Dendritic cell treated with granulocyte-macrophage colony-stimulating factor and Interleukin-4, amounts not matched to agents 40 ng/mL and 50 ng/mL, for 4 days (primary cell): ENCODE results near the gene AMPD2.

Experiments
- H3K27ac Mint-ChIP-seq: one replicate; pipeline ENCODE4 v1.8.0; 2022; ENCODE audit warnings: mild to moderate bottlenecking, mixed read lengths
- H3K27me3 Mint-ChIP-seq: one replicate; pipeline ENCODE4 v1.8.0; 2022; ENCODE audit warnings: mild to moderate bottlenecking, mixed read lengths
- H3K36me3 Mint-ChIP-seq: one replicate; pipeline ENCODE4 v1.8.0; 2022; ENCODE audit warnings: low read depth, mixed read lengths
- H3K4me1 Mint-ChIP-seq: one replicate; pipeline ENCODE4 v1.8.0; 2022; ENCODE audit warnings: low read depth, mixed read lengths
- H3K4me3 Mint-ChIP-seq: one replicate; pipeline ENCODE4 v1.8.0; 2022; ENCODE audit warnings: mild to moderate bottlenecking, moderate library complexity, mixed read lengths
- H3K9me3 Mint-ChIP-seq: one replicate; pipeline ENCODE4 v1.8.0; 2022; ENCODE audit warnings: mixed read lengths
- intact Hi-C: fragments of 100-400 bp; cut with micrococcal nuclease; formaldehyde crosslinking; loops from one replicate; pipeline ENCODE4 v1.15.0; 2022

Gene AMPD2

DNA sequence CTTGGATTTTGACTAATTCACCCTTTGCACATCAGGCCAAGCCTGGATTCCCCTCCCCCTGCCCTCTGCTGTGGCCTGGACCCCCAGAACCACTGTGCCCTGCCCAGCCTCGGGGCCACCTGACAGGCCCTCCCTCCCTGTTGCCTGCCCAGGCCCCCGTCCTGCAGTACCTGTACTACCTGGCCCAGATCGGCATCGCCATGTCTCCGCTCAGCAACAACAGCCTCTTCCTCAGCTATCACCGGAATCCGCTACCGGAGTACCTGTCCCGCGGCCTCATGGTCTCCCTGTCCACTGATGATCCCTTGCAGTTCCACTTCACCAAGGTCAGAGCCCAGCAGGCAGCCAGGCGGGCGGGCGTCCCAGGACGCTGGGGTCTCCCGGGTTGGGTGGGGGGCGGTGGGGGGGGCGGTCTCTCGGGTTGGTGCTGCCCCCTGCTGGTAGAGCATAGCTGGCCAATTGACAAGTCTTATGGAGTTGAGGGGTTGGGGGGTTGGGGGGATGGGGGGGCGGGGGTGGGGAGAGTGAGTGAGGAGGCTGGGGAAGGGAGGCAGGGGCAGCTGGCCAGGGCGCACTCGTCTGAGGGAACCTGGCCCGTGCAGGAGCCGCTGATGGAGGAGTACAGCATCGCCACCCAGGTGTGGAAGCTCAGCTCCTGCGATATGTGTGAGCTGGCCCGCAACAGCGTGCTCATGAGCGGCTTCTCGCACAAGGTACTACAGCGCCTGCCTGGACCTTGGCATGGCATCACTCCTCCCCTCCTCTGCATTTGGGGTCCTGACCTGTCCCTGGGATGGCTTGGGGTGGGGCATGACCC lies 10.7 kb downstream of the AMPD2 start:
- no peak overlapping the region for H3K4me3 Mint-ChIP-seq
- H3K36me3 Mint-ChIP-seq = peaks cover 78% of the 10 kb centered on the region
- no peak overlapping the region for H3K27ac Mint-ChIP-seq
- intact Hi-C loops = no loop called here
- no peaks in the 10 kb centered on the region for H3K27me3 Mint-ChIP-seq
- H3K9me3 Mint-ChIP-seq = no peaks in the 10 kb centered on the region
- peaks cover 33% of the 10 kb centered on the region for H3K4me1 Mint-ChIP-seq

- no peak overlapping the region for H3K4me3 Mint-ChIP-seq
- H3K27ac Mint-ChIP-seq = no peak overlapping the region
- intact Hi-C loops = no loop called here
- H3K36me3 Mint-ChIP-seq = peaks cover 71% of the 10 kb centered on the region
- H3K27me3 Mint-ChIP-seq = no peaks in the 10 kb centered on the region
- no peaks in the 10 kb centered on the region for H3K9me3 Mint-ChIP-seq
- peaks cover 28% of the 10 kb centered on the region for H3K4me1 Mint-ChIP-seq
These were observed 11.4 kb downstream of the AMPD2 start for GRCh38 chr1:109630898-109631512.

DNA sequence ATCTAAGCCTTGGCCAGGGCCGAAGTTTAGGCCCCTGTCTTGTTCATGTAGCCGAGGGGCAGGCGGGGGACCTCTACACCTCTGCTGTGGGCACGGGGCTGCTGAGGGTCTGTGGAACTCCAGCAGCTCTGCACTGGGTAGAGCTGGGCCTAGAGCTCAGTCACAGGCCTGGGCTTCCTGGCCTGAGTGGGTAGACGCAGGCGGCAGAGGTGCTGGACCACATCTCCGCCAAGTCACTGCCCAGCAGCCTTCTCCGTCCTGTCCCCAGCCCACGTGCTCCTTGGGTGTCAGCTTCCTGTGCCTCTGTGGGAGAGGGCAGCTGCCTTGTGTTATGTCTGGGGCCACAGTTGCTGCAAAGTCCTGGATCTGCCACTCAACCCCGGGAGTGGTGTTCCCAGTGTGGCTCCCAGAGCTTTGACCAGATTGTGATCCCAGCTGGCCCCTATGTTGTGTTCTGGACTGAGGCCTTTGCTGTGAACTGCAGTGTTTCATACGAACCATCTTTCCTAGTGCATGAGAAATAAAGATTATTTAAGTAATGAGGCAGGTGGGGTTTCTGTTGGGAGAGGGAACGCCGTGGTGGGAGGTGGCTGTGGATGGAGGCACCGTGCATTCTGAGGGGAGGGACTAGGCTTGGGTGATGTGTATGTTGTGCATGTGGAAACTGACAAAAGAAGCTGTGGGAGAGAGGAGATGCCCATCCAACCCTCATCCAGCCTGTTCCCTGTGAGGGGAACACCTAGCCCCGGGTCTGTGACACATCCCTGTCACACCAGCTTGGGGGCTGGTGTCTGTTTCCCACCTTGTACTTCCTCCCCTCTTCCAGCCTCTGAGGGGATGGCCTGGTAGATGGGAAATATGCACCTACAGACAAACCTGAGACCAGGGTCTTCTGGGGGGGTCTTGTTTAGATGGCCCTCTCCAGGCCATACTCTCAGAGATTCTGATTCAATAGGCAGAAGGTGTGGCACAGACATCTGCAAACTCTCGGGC lies 12.2 kb downstream of the AMPD2 start:
- H3K4me3 Mint-ChIP-seq = no peak overlapping the region
- peaks cover 62% of the 10 kb centered on the region for H3K36me3 Mint-ChIP-seq
- intact Hi-C loops = no loop called here
- no peaks in the 10 kb centered on the region for H3K9me3 Mint-ChIP-seq
- H3K27me3 Mint-ChIP-seq = no peaks in the 10 kb centered on the region
- no peak overlapping the region for H3K27ac Mint-ChIP-seq
- H3K4me1 Mint-ChIP-seq = peaks cover 31% of the 10 kb centered on the region

- peaks cover 52% of the 10 kb centered on the region for H3K36me3 Mint-ChIP-seq
- no peaks in the 10 kb centered on the region for H3K27me3 Mint-ChIP-seq
- peaks cover 26% of the 10 kb centered on the region for H3K4me1 Mint-ChIP-seq
- H3K27ac Mint-ChIP-seq = peak overlapping the region; percentile 23
- H3K9me3 Mint-ChIP-seq = no peaks in the 10 kb centered on the region
- no peak overlapping the region for H3K4me3 Mint-ChIP-seq
- intact Hi-C loops = no loop called here
These were observed 13.2 kb downstream of the AMPD2 start for GRCh38 chr1:109632671-109633346.

DNA sequence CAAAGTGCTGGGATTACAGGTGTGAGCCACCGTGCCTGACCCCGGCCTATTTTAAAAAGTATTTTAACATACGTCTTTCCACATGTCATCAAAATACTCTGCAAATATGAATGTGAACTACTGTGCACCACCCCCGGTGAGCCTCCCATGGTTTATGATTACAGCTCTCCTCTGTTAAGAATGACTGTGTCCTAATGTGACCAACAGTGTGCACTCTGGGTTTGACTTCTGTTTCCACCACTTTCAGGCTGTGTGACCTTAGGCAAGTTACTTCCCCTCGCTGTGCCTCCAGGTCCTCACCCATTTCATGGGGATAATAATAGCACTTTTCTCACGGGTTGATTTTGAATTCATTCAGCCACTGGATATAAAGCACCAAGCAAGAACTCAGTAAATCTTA lies 14.7 kb downstream of the AMPD2 start:
- Mint-ChIP-seq H3K27me3 (no peaks in the 10 kb centered on the region), H3K4me3 (no peak overlapping the region), H3K27ac (no peak overlapping the region), H3K36me3 (peaks cover 38% of the 10 kb centered on the region), H3K4me1 (peaks cover 26% of the 10 kb centered on the region), H3K9me3 (no peaks in the 10 kb centered on the region)
- intact Hi-C loops = no loop called here

- Mint-ChIP-seq H3K36me3 (peaks cover 30% of the 10 kb centered on the region), H3K27me3 (peaks cover 2% of the 10 kb centered on the region), H3K9me3 (no peaks in the 10 kb centered on the region), H3K4me3 (no peak overlapping the region), H3K4me1 (peaks cover 28% of the 10 kb centered on the region), H3K27ac (no peak overlapping the region)
- intact Hi-C loops = no loop called here
These were observed 15.4 kb downstream of the AMPD2 start for GRCh38 chr1:109634771-109635750.

DNA sequence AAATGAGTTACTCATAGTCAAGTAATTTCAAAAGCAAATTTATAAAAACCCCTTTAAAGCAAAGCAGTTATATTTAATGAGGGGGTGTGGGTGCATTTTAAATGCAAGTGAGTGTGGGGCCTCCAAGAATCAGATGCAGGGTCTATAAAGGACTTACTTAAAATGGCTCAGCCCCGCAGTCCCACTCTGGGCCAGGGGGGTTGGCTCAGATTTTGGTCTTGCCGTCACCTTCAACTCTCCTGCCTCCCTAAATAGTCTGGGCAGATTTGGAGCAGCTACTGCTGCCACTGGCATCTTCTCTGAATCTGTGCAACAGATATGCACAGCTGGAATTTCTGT lies 16.2 kb downstream of the AMPD2 start:
- Mint-ChIP-seq H3K27ac (no peak overlapping the region), H3K36me3 (peaks cover 22% of the 10 kb centered on the region), H3K4me1 (peaks cover 34% of the 10 kb centered on the region), H3K4me3 (no peak overlapping the region), H3K9me3 (no peaks in the 10 kb centered on the region), H3K27me3 (peaks cover 3% of the 10 kb centered on the region)
- intact Hi-C loops = no loop called here

- peak overlapping the region; percentile 21 for H3K27ac Mint-ChIP-seq
- H3K4me3 Mint-ChIP-seq = no peak overlapping the region
- peaks cover 34% of the 10 kb centered on the region for H3K4me1 Mint-ChIP-seq
These were observed 16.7 kb downstream of the AMPD2 start for GRCh38 chr1:109636201-109636952.

DNA sequence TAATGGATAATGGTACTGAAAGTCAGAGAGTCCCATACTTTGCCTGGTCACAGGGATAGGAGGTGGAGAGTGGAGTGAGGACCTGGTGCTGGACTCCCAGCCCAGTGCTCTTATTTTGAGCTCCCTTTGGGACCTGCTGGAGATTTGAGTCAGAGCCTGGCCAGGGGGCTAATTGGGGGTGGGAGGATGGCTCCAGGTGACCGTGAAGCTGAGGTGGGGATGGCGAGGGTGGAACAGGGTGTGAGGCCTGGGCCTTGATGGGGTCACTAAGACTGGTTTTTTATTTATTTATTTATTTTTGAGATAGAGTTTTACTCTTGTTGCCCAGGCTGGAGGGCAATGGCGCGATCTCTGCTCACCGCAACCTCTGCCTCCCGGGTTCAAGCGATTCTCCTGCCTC lies 17.8 kb downstream of the AMPD2 start:
- Mint-ChIP-seq H3K4me3 (no peak overlapping the region), H3K9me3 (no peaks in the 10 kb centered on the region), H3K4me1 (peaks cover 34% of the 10 kb centered on the region), H3K36me3 (peaks cover 7% of the 10 kb centered on the region), H3K27ac (no peak overlapping the region), H3K27me3 (peaks cover 3% of the 10 kb centered on the region)
- intact Hi-C loops = no loop called here

More at GRCh38 chr1:109636201-109636952, 16.7 kb downstream of the AMPD2 start:
- intact Hi-C loops = no loop called here
- H3K9me3 Mint-ChIP-seq = no peaks in the 10 kb centered on the region
- H3K36me3 Mint-ChIP-seq = peaks cover 17% of the 10 kb centered on the region
- H3K27me3 Mint-ChIP-seq = peaks cover 3% of the 10 kb centered on the region

GRCh38 chr1:109639063-109639840 lies 19.6 kb downstream of the AMPD2 start:
- Mint-ChIP-seq H3K4me3 (no peak overlapping the region), H3K27me3 (peaks cover 5% of the 10 kb centered on the region), H3K27ac (no peak overlapping the region), H3K9me3 (no peaks in the 10 kb centered on the region), H3K4me1 (peaks cover 37% of the 10 kb centered on the region), H3K36me3 (no peaks in the 10 kb centered on the region)
- intact Hi-C loops = no loop called here

DNA sequence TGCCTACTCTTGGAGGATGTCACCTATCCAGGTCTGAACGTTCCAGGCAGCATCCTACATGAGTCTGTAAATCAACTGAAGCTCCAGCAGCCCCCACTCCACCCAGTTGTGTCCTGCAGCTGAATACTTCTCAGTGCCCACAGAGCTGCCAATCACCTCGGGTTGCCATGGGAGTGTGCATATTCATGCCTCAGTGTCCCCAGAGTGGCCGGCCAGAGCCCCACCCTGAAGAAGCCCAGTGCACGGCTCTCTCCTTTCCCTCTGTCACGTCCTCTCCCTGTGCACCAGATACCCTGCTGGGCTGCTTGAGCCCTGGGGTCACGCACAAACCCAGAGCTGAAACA lies 20.2 kb downstream of the AMPD2 start:
- Mint-ChIP-seq H3K9me3 (no peaks in the 10 kb centered on the region), H3K36me3 (no peaks in the 10 kb centered on the region), H3K27ac (no peak overlapping the region), H3K4me3 (no peak overlapping the region), H3K4me1 (peaks cover 31% of the 10 kb centered on the region), H3K27me3 (peaks cover 5% of the 10 kb centered on the region)
- intact Hi-C loops = loop anchor here (5.0 kb wide), 1 partner anchor 342 kb away; the partner anchor contains the start of gene AHCYL1
